HG02840 (cell line): ENCODE measurements around the gene SPTLC1.
"Not testable (repeated sequence)": the region's sequence is repeated elsewhere in the genome, so short reads cannot be mapped to it uniquely, and the experiment has no call there.

Experiments used
- ATAC-seq: cut with Tn5 transposase; IDR thresholded peaks from one replicate; pipeline ENCODE4 v1.9.1; 2021; ENCODE audit warnings: mild to moderate bottlenecking, moderate library complexity, moderate number of reproducible peaks; ENCODE audit not compliant: unreplicated experiment, low FRiP score

Gene SPTLC1, protein sequence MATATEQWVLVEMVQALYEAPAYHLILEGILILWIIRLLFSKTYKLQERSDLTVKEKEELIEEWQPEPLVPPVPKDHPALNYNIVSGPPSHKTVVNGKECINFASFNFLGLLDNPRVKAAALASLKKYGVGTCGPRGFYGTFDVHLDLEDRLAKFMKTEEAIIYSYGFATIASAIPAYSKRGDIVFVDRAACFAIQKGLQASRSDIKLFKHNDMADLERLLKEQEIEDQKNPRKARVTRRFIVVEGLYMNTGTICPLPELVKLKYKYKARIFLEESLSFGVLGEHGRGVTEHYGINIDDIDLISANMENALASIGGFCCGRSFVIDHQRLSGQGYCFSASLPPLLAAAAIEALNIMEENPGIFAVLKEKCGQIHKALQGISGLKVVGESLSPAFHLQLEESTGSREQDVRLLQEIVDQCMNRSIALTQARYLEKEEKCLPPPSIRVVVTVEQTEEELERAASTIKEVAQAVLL

GRCh38 chr9:92115071-92115858 lies at the start of gene SPTLC1:
Gene SPTLC1 (minus strand): TSS chr9:92115413. CDS start chr9:92115370, 43 bp downstream.
- peak; percentile 98 for ATAC-seq

- ATAC-seq = no peak
Observed at GRCh38 chr9:92164975-92165374, 49.8 kb upstream of the SPTLC1 start.

GRCh38 chr9:92164490-92164889 lies 49.3 kb upstream of the SPTLC1 start:
- no peak for ATAC-seq

- no peak for ATAC-seq
Observed at GRCh38 chr9:92163276-92163675, 48.1 kb upstream of the SPTLC1 start.

GRCh38 chr9:92160786-92161185 lies 45.6 kb upstream of the SPTLC1 start:
- ATAC-seq = no peak

DNA sequence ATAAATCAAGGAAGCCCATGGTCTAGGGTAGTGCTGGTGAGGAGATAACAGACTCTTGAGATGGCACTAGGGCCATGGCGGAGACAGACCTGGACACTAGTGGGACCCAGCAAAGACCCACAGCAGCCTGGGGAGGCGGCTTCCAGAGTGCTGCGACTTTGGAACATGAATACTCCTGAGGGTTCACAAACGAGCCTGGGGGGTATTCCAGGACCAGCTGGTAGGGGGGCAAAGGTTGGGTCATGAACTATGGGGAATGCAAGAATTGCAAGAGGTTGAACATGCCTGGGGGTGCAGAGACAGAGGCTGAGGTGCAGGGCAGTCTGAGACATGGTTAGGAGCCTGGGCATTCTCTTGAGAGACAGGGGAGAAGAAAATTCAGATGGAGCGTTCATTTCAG lies 43.8 kb upstream of the SPTLC1 start:
- ATAC-seq = no peak

DNA sequence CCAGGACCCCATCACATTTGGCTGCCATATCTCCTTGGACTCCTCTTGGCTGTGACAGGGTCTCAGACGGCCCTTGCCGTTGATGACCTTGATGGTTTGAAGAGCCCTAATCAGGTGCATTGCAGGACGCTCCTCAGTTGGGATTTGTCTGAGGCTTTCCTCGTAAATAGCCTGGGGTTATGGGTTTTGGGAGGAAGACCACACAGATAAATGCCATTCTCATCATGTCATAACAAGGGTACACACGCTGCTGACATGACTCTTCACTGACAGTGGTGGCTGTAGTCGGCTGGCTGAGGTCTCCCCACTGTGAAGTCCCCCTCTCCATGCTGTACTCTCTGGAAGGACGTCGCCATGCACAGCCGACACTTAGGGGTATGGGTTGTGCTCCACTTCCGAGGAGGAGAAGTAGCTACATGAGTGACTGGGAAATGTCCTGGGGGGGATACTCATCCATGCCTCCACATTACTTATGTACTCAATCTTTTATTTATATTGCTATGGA lies 42.9 kb upstream of the SPTLC1 start:
- no peak for ATAC-seq

DNA sequence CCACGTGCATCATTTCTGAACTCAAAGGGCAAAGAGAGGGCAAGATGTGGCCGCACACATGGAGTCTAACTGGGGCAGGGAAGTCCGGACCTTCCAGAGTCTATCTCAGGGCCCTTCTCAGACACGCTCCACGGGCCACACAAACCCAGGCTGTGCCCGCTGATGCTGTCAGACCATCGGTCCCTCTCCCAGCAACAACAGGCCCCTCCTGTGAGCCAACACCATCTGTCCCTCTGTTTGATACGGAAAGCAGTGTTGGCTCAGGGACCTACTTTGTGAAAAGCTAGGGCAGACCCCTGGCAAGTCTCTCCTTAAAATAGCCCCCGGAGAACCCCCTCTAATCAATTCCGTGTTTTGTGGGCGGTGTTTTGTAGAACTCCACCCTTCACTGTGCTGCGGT lies 40.5 kb upstream of the SPTLC1 start:
- ATAC-seq = not testable (repeated sequence)

- ATAC-seq = no peak
Observed at GRCh38 chr9:92155221-92155620, 40.0 kb upstream of the SPTLC1 start.

GRCh38 chr9:92153466-92154415 lies 38.5 kb upstream of the SPTLC1 start:
- not testable (repeated sequence) for ATAC-seq

DNA sequence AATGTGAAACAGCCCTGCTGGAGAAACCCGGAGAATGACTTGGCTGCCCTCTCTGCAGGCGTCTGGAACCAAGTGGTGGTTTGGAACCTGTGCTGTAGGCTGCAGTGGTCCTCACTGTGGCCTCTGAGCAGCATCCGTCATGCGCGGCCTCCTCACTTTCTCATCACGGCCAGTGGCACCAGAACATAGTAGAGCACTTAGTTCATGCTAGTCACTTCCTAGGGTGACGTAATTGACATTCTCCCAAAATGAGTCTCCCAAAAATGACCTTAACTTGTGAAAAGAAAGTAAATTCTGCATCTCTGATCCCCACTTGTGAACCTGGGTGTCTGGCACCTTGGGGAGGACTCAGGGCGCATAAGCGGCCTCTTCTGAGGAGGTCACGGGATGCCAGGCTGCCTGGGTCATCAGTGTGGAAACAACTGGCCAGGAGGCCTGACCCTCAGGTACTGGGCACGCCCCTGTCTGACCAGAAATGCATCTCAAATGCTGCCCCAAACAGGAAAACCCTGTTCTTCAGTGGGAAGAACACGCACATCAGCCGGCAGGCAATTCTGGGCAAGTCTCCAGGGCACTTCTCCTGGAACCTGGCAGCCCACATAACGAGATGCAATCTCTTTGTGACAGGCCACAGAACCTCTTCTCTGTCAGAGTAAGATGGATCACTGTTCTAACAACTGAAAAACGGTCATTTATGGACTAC lies 36.6 kb upstream of the SPTLC1 start:
- no peak for ATAC-seq

DNA sequence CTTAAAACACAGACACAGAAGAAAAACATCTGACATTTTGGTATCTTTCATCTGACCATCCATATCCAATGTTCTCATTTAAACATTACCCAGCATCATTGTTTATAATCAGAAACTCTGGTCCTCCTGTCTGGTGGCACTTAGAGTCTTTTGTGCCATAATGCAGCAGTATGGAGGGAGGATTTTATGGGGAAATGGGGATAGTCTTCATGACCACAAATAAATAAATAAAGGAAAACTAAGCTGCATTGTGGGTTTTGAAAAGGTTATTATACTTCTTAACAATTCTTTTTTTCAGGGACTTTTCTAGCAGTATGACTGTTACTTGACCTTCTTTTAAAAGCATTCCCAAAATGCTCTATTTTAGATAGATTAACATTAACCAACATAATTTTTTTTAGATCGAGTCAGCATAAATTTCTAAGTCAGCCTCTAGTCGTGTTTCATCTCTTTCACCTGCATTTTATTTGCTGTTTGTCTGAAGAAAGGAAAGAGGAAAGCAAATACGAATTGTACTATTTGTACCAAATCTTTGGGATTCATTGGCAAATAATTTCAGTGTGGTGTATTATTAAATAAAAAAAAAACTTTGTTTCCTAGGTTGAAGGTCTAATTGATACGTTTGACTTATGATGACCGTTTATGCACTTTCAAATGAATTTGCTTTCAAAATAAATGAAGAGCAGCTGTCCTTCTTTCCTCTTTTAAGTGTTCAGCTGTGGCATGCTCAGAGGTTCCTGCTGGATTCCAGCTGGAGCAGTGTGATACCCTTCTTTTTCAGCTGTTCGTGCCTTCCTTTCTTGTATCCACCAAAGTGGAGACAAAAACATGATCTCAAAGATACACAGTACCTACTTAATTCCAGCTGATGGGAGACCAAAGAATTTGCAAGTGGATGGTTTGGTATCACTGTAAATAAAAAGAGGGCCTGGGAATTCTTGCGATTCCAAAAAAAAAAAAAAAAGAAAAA lies 35.6 kb upstream of the SPTLC1 start:
- not testable (repeated sequence) for ATAC-seq

DNA sequence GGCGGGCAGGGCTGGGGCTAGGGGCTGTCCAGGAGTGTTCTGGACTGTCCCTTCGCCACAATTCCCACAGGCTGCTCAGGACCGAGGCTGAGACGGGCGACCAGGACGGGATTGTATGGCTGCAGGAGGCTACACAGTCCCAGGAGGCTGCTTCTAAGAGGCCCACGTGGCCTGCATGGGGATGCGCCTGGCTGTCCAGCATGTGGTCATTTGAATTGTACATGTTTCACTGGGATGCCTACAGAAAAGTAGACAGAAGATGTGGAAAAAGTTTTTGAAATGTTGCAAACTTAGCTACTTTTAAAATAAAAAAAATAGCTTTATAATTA lies 32.6 kb upstream of the SPTLC1 start:
- no peak for ATAC-seq

- ATAC-seq = no peak
Observed at GRCh38 chr9:92147030-92147851, 32.0 kb upstream of the SPTLC1 start.

- no peak for ATAC-seq
Observed at GRCh38 chr9:92146610-92147009, 31.4 kb upstream of the SPTLC1 start.

GRCh38 chr9:92145784-92146183 lies 30.6 kb upstream of the SPTLC1 start:
- ATAC-seq = not testable (repeated sequence)

- ATAC-seq = no peak
Observed at GRCh38 chr9:92142329-92142728, 27.1 kb upstream of the SPTLC1 start.
